Progenitor cell of endocrine pancreas (in vitro differentiated cells): ENCODE measurements around the gene RAB35. TPM values are rescaled to one million over a fixed set of nuclear protein-coding genes. Genes with fewer than 3 reads are reported as not detected.

ENCODE experiments used
- DNase-seq: peaks from one replicate; pipeline ENCODE4 v3.0.0; 2021; ENCODE audit warnings: low spot score; ENCODE audit not compliant: unreplicated experiment
- H3K27ac Mint-ChIP-seq: 2 replicates; pipeline ENCODE4 v1.8.0; 2021; ENCODE audit warnings: mild to moderate bottlenecking, moderate library complexity, mixed read lengths
- H3K27me3 Mint-ChIP-seq: 2 replicates; pipeline ENCODE4 v1.8.0; 2021; ENCODE audit warnings: mixed read lengths
- H3K36me3 Mint-ChIP-seq: 2 replicates; pipeline ENCODE4 v1.8.0; 2022; ENCODE audit warnings: mixed read lengths; ENCODE audit not compliant: insufficient read depth
- H3K4me1 Mint-ChIP-seq: 2 replicates; pipeline ENCODE4 v1.8.0; 2021; ENCODE audit warnings: low read depth, mixed read lengths
- H3K4me3 Mint-ChIP-seq: 2 replicates; pipeline ENCODE4 v1.8.0; 2021; ENCODE audit warnings: low read depth, mild to moderate bottlenecking, moderate library complexity, mixed read lengths
- H3K9me3 Mint-ChIP-seq: 2 replicates; pipeline ENCODE4 v1.8.0; 2021; ENCODE audit warnings: low read depth, mixed read lengths
- total RNA-seq: library from RNA; stranded (reverse); gene quantifications from 2 replicates; pipeline ENCODE4 v1.2.1, GENCODE V29; 2021
- TF ChIP-seq, protein P1 (sequence below): fragments of 200-600 bp; sonication (generic); IDR thresholded peaks from one replicate; pipeline ENCODE4 v1.5.0; 2021; ENCODE audit warnings: antibody characterized with exemption, mild to moderate bottlenecking; ENCODE audit not compliant: unreplicated experiment

Gene RAB35
- total RNA-seq, 1 donor from 2014 or later, result 36.7 TPM

GRCh38 chr12:120095331-120095730 is 21.2 kb downstream of the RAB35 start:
- TF ChIP-seq, protein P1, sequence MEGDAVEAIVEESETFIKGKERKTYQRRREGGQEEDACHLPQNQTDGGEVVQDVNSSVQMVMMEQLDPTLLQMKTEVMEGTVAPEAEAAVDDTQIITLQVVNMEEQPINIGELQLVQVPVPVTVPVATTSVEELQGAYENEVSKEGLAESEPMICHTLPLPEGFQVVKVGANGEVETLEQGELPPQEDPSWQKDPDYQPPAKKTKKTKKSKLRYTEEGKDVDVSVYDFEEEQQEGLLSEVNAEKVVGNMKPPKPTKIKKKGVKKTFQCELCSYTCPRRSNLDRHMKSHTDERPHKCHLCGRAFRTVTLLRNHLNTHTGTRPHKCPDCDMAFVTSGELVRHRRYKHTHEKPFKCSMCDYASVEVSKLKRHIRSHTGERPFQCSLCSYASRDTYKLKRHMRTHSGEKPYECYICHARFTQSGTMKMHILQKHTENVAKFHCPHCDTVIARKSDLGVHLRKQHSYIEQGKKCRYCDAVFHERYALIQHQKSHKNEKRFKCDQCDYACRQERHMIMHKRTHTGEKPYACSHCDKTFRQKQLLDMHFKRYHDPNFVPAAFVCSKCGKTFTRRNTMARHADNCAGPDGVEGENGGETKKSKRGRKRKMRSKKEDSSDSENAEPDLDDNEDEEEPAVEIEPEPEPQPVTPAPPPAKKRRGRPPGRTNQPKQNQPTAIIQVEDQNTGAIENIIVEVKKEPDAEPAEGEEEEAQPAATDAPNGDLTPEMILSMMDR, result no peak
- no peaks in the 10 kb centered on the region for H3K9me3 Mint-ChIP-seq
- no peaks in the 10 kb centered on the region for H3K27me3 Mint-ChIP-seq
- no peaks in the 10 kb centered on the region for H3K4me1 Mint-ChIP-seq
- peaks cover 2% of the 10 kb centered on the region for H3K36me3 Mint-ChIP-seq
- no peak overlapping the region for H3K27ac Mint-ChIP-seq
- no peak for DNase-seq
- no peak overlapping the region for H3K4me3 Mint-ChIP-seq

DNA sequence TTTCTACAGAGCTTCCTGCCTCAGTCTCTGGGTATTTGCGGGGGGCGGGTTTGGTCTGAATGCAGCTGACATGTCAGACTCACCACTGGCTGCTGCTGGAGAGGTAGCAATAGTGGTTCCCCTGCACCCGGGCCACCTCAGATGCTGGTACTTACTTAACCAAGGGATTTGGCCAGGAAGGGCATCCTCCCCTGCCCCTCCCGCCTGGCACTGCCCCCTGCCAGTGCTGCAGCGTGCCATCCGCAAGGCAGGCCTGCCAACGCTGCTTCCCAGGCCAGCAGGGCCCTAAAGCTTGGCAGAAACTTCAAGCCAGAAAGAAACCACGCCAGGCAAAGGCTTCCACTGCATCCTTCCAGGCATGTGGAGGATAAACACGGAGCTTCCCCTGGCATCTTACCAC is 22.1 kb downstream of the RAB35 start:
- no peak overlapping the region for H3K4me3 Mint-ChIP-seq
- no peaks in the 10 kb centered on the region for H3K9me3 Mint-ChIP-seq
- no peak for DNase-seq
- H3K4me1 Mint-ChIP-seq, result no peaks in the 10 kb centered on the region
- no peak overlapping the region for H3K27ac Mint-ChIP-seq
- no peaks in the 10 kb centered on the region for H3K27me3 Mint-ChIP-seq
- TF ChIP-seq, protein P1, result no peak
- H3K36me3 Mint-ChIP-seq, result peaks cover 2% of the 10 kb centered on the region

- TF ChIP-seq, protein P1, result no peak
- H3K9me3 Mint-ChIP-seq, result no peaks in the 10 kb centered on the region
- H3K4me3 Mint-ChIP-seq, result no peak overlapping the region
- H3K36me3 Mint-ChIP-seq, result peaks cover 2% of the 10 kb centered on the region
- H3K4me1 Mint-ChIP-seq, result no peaks in the 10 kb centered on the region
- H3K27me3 Mint-ChIP-seq, result no peaks in the 10 kb centered on the region
- no peak for DNase-seq
- peak overlapping the region; percentile 67 for H3K27ac Mint-ChIP-seq
These were observed 22.8 kb downstream of the RAB35 start for GRCh38 chr12:120093592-120094355.

GRCh38 chr12:120093336-120093591 is 23.3 kb downstream of the RAB35 start:
- H3K27ac Mint-ChIP-seq, result no peak overlapping the region
- no peaks in the 10 kb centered on the region for H3K27me3 Mint-ChIP-seq
- peaks cover 2% of the 10 kb centered on the region for H3K36me3 Mint-ChIP-seq
- TF ChIP-seq, protein P1, result no peak
- H3K4me1 Mint-ChIP-seq, result no peaks in the 10 kb centered on the region
- H3K9me3 Mint-ChIP-seq, result no peaks in the 10 kb centered on the region
- DNase-seq, result no peak
- H3K4me3 Mint-ChIP-seq, result no peak overlapping the region

GRCh38 chr12:120092551-120093335 is 23.8 kb downstream of the RAB35 start:
- Mint-ChIP-seq H3K4me3 (no peak overlapping the region), H3K9me3 (no peaks in the 10 kb centered on the region), H3K27me3 (no peaks in the 10 kb centered on the region), H3K27ac (no peak overlapping the region), H3K4me1 (no peaks in the 10 kb centered on the region), H3K36me3 (peaks cover 2% of the 10 kb centered on the region)
- DNase-seq, result no peak
- TF ChIP-seq, protein P1, result no peak
